ENCODE measurements around the gene ENKD1. TPM values are rescaled to one million over a fixed set of nuclear protein-coding genes. Genes with fewer than 3 reads are reported as not detected.

Gene ENKD1
- total and polyA plus RNA-seq, 10 of the 15 experiments (the other 5 are each of a cell fraction or from before 2014, with no cell fraction given) = 0.19 to 8.1 (median 2.8) TPM

DNA sequence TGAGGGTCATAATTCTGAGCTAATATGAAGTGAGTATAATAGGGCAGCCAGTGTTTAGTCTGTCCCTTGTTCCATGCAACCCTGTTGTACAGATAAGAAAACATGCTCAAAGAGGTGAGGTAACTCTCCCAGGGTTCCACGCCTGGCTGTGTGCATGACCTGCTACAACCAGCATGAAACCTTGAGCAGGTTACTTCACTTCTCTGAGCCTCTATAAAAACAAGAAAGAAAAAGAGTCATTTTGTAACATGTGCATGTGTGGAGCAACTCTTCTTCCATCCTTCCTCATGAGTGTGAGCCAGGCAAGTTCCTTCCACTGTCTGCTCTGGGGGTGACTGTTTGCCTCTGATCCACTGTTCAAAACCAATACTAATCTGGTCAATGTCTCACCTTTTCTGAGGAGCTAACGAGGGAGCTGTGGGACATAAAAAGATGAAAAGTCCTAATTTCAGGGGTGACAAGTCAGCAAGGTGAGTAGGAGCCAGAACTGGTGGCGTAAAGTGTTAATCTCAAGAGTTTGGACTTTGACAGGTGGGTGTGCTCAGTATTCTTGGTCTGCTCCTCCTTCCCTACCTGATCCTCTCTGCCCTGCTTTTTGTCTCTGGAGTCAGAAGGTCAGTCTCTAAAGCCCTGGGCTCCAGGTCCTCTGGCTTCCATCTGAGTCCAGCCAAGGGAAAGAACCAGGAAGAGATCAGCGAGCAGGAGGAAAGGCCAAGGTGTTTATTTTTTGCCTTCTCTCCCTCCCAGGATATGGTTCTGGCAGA lies 31.1 kb upstream of the ENKD1 start:
- ATAC-seq (no peak), DNase-seq (ENCODE audit: low read depth, low spot score) (no peak), FAIRE-seq (no peak)
- Histone ChIP-seq H3K4me1 (ENCODE audit: control insufficient read depth, insufficient read depth, low read length) (no peaks in the 10 kb centered on the region), H3K4me2 (ENCODE audit: control insufficient read depth, insufficient read depth) (no peak overlapping the region), H3K79me2 (ENCODE audit: control insufficient read depth, insufficient read depth, low read length) (no peaks in the 10 kb centered on the region), H4K20me1 (ENCODE audit: control insufficient read depth, insufficient read depth) (no peaks in the 10 kb centered on the region), H3K27ac (ENCODE audit: control insufficient read depth, insufficient read depth) (no peak overlapping the region), H3K9me3 (replicated peaks; ENCODE audit: control insufficient read depth, insufficient read depth, low read length) (no peaks in the 10 kb centered on the region; the same call in 2 of the 3 replicates), H3K36me3 (ENCODE audit: control insufficient read depth in 2 of 2, insufficient read depth in 2 of 2, low read length in 1 of 2) (peaks cover 0 to 3% of the 10 kb centered on the region in 2 experiments; a peak in 3 of 4 replicates), H3K4me3 (no peak overlapping the region), H3K27me3 (replicated peaks in 1 of 2; ENCODE audit: control insufficient read depth in 2 of 2, insufficient read depth in 2 of 2, low read length in 1 of 2) (no peaks in the 10 kb centered on the region), H2AFZ (ENCODE audit: control insufficient read depth, low read depth, low read length) (no peak overlapping the region), H3K9ac (ENCODE audit: control insufficient read depth, insufficient read depth, low read length) (no peak overlapping the region)
- 99% methylated on average over 4 of the region's 4 CpGs for WGBS (ENCODE audit: insufficient coverage, insufficient replicate concordance, low lambda C conversion rate, missing lambda C conversion rate)
- RAD21 ChIA-PET (ENCODE audit: unreplicated experiment) = no interaction called here
- CTCF ChIA-PET = no interaction called here
- in situ Hi-C loops (cut with MboI) = no loop called here
- no TSS peak for BruUV-seq (replicated peaks)
- intact Hi-C loops (cut with micrococcal nuclease; ENCODE audit: unreplicated experiment) = no loop called here
- SMC1A ChIA-PET (ENCODE audit: uncharacterized antibody, unreplicated experiment) = interaction anchor here (0.5 to 1.6 kb wide), 3 partner anchors 12 to 25 kb away, joined by 3 to 4 read pairs (median 3); no protein-coding TSS in a partner anchor
- POLR2A ChIA-PET = no interaction called here
- TF ChIP-seq RBBP5 (conservative IDR thresholded peaks at IDR 0.05) = no peak
- TF ChIP-seq ZNF207 (IDR thresholded peaks at IDR 0.05; ENCODE audit: borderline replicate concordance) = no peak
- TF ChIP-seq, protein P1, sequence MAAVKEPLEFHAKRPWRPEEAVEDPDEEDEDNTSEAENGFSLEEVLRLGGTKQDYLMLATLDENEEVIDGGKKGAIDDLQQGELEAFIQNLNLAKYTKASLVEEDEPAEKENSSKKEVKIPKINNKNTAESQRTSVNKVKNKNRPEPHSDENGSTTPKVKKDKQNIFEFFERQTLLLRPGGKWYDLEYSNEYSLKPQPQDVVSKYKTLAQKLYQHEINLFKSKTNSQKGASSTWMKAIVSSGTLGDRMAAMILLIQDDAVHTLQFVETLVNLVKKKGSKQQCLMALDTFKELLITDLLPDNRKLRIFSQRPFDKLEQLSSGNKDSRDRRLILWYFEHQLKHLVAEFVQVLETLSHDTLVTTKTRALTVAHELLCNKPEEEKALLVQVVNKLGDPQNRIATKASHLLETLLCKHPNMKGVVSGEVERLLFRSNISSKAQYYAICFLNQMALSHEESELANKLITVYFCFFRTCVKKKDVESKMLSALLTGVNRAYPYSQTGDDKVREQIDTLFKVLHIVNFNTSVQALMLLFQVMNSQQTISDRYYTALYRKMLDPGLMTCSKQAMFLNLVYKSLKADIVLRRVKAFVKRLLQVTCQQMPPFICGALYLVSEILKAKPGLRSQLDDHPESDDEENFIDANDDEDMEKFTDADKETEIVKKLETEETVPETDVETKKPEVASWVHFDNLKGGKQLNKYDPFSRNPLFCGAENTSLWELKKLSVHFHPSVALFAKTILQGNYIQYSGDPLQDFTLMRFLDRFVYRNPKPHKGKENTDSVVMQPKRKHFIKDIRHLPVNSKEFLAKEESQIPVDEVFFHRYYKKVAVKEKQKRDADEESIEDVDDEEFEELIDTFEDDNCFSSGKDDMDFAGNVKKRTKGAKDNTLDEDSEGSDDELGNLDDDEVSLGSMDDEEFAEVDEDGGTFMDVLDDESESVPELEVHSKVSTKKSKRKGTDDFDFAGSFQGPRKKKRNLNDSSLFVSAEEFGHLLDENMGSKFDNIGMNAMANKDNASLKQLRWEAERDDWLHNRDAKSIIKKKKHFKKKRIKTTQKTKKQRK (IDR thresholded peaks at IDR 0.05; ENCODE audit: low read depth, low read length) = no peak
- no peak for TF ChIP-seq ETV6 (conservative IDR thresholded peaks at IDR 0.05 in 1 of 2, IDR thresholded peaks at IDR 0.05 in 1 of 2; ENCODE audit: borderline replicate concordance in 1 of 2, low read depth in 1 of 2)
- no peak for TF ChIP-seq RUNX3 (IDR thresholded peaks at IDR 0.05; ENCODE audit: low read length)
- TF ChIP-seq CHD2 (IDR thresholded peaks at IDR 0.05; ENCODE audit: borderline replicate concordance, low read depth, low read length) = no peak
- no peak for TF ChIP-seq ZNF24 (IDR thresholded peaks at IDR 0.05)
- TF ChIP-seq ZNF384 (IDR thresholded peaks at IDR 0.05; ENCODE audit: borderline replicate concordance, low read depth, low read length) = no peak
- no peak for TF ChIP-seq NFYA (IDR thresholded peaks at IDR 0.05; ENCODE audit: borderline replicate concordance, low read depth, low read length)
- TF ChIP-seq PRDM15 (CRISPR knock-in tag; IDR thresholded peaks at IDR 0.05) = no peak
- no peak for TF ChIP-seq CHD4 (IDR thresholded peaks at IDR 0.05)
- no peak for TF ChIP-seq EGR1 (IDR thresholded peaks at IDR 0.05; ENCODE audit: borderline replicate concordance in 1 of 2, low read depth in 2 of 2, low read length in 2 of 2)
- TF ChIP-seq MAX (IDR thresholded peaks at IDR 0.05; ENCODE audit: low read depth, low read length) = no peak
- no peak for TF ChIP-seq SMAD1 (IDR thresholded peaks at IDR 0.05; ENCODE audit: low read depth, partially characterized antibody)
- no peak for TF ChIP-seq RCOR1 (conservative IDR thresholded peaks at IDR 0.05; ENCODE audit: low read depth, low read length)
- TF ChIP-seq DPF2 (IDR thresholded peaks at IDR 0.05) = no peak
- TF ChIP-seq POU2F2 (IDR thresholded peaks at IDR 0.05; ENCODE audit: borderline replicate concordance, low read depth, low read length) = no peak
- TF ChIP-seq PML (IDR thresholded peaks at IDR 0.05; ENCODE audit: low read length) = no peak

All from GM12878 (cell line).